ENCODE data around the gene SDC4.
A peak's percentile ranks its signal among the peaks of the same experiment; 100 is the strongest.

The SDC4 gene

GRCh38 chr20:45293041-45294002, 54.9 kb downstream of the SDC4 start:
- DNase-seq: peak; percentile 70 to 93

DNA sequence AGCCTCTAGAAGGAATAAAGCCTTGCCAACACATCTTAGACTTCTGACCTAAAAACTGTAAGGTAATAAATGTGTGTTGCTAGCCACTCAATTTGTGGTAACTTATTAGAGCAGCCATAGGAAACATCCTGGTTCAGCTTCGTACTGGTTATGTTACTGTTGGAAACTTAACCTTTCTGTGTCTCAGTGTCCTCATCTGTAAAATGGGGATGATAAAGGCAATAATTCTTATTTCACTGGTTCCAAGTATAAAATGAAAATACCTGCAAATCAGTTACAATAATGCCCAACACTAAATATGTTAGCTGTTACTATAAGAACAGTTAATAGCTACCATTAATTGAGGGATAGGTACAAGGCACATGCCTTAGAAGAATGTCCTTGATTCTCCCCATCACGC, 55.9 kb downstream of the SDC4 start:
- DNase-seq: no peak

DNA sequence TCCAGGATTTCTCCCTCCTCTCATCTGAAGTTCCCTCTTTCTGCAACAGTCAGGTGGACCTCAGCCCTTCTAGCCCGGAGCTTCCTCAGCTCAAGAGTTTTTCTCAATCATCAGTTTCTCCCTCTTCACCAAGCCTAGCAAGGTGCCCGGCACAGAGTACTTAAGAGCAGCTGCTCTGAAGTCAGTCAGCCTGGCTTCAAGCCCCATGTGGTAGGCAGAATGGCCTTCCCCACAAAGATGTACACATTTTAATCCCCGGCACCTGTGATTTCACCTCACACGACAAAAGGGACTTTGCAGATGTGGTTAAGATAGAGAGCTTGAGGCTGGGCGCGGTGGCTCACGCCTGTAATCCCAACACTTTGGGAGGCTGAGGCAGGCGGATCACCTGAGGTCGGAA, 56.7 kb downstream of the SDC4 start:
- no peak for DNase-seq

- DNase-seq: peak; percentile 83 to 93
Measured at GRCh38 chr20:45290677-45291355, 57.4 kb downstream of the SDC4 start.

- DNase-seq: no peak
Measured at GRCh38 chr20:45289942-45290676, 58.1 kb downstream of the SDC4 start.

- no peak for DNase-seq
Measured at GRCh38 chr20:45288860-45289259, 59.4 kb downstream of the SDC4 start.

GRCh38 chr20:45288376-45288775, 59.8 kb downstream of the SDC4 start:
- no peak for DNase-seq

GRCh38 chr20:45283551-45284057, 64.6 kb downstream of the SDC4 start:
- no peak for DNase-seq

- DNase-seq: no peak
Measured at GRCh38 chr20:45282700-45283550, 65.3 kb downstream of the SDC4 start.

GRCh38 chr20:45279992-45280391, 68.2 kb downstream of the SDC4 start:
- DNase-seq: no peak

- DNase-seq: no peak
Measured at GRCh38 chr20:45275338-45275737, 72.9 kb downstream of the SDC4 start.

Measured in NCI-H526 (cell line).